Erythroblast (primary cell): ENCODE data around the gene KIF26B.
A peak's percentile ranks its signal among the peaks of the same experiment; 100 is the strongest.

Experiments used
- DNase-seq, 2 experiments: peaks; one replicate each; lab custom pipeline; 2025; lab: John Stamatoyannopoulos, UW
- GATA1 ChIP-seq: IDR thresholded peaks from 2 replicates; pipeline ENCODE4 v1.6.1; 2011; ENCODE audit warnings: low read depth, mild to moderate bottlenecking, control low read depth, low read length, moderate library complexity
- POLR2A ChIP-seq: IDR thresholded peaks from 2 replicates; pipeline ENCODE4 v1.6.1; 2011; ENCODE audit warnings: mild to moderate bottlenecking, low read length

KIF26B gene

GRCh38 chr1:245591346-245592188, 436.8 kb downstream of the KIF26B start:
- TF ChIP-seq POLR2A (no peak), GATA1 (no peak)
- DNase-seq = peak in 1 of 2 experiments; percentile 4

- TF ChIP-seq GATA1 (no peak), POLR2A (no peak)
- DNase-seq = no peak
Measured at GRCh38 chr1:245592189-245592460, 437.3 kb downstream of the KIF26B start.

GRCh38 chr1:245598524-245599305, 443.9 kb downstream of the KIF26B start:
- TF ChIP-seq POLR2A (no peak), GATA1 (no peak)
- DNase-seq = no peak

- DNase-seq = no peak
- no peak for TF ChIP-seq GATA1
- TF ChIP-seq POLR2A = no peak
Measured at GRCh38 chr1:245599371-245600174, 444.8 kb downstream of the KIF26B start.

GRCh38 chr1:245600658-245601057, 445.9 kb downstream of the KIF26B start:
- DNase-seq = no peak
- TF ChIP-seq GATA1 (no peak), POLR2A (no peak)

GRCh38 chr1:245603311-245603865, 448.6 kb downstream of the KIF26B start:
- no peak for DNase-seq
- TF ChIP-seq GATA1 (no peak), POLR2A (no peak)

GRCh38 chr1:245604979-245605378, 450.2 kb downstream of the KIF26B start:
- TF ChIP-seq POLR2A = no peak
- TF ChIP-seq GATA1 = no peak
- no peak for DNase-seq

- TF ChIP-seq GATA1 = no peak
- DNase-seq = no peak
Measured at GRCh38 chr1:245605480-245606156, 450.8 kb downstream of the KIF26B start.

GRCh38 chr1:245606157-245606725, 451.5 kb downstream of the KIF26B start:
- no peak for TF ChIP-seq POLR2A
- TF ChIP-seq GATA1 = no peak
- no peak for DNase-seq

- no peak for TF ChIP-seq GATA1
- no peak for DNase-seq
Measured at GRCh38 chr1:245608271-245608670, 453.5 kb downstream of the KIF26B start.

- TF ChIP-seq POLR2A (no peak), GATA1 (no peak)
Measured at GRCh38 chr1:245609354-245610150, 454.8 kb downstream of the KIF26B start.

GRCh38 chr1:245611251-245611650, 456.5 kb downstream of the KIF26B start:
- no peak for TF ChIP-seq POLR2A
- no peak for TF ChIP-seq GATA1
- DNase-seq = no peak

More at GRCh38 chr1:245609354-245610150, 454.8 kb downstream of the KIF26B start:
- no peak for DNase-seq
